Islet precursor cell (in vitro differentiated cells): ENCODE data around the gene MBTD1.

Experiments
- DNase-seq: peaks from one replicate; pipeline ENCODE4 v3.0.0-alpha.2; 2018

MBTD1 gene

DNA sequence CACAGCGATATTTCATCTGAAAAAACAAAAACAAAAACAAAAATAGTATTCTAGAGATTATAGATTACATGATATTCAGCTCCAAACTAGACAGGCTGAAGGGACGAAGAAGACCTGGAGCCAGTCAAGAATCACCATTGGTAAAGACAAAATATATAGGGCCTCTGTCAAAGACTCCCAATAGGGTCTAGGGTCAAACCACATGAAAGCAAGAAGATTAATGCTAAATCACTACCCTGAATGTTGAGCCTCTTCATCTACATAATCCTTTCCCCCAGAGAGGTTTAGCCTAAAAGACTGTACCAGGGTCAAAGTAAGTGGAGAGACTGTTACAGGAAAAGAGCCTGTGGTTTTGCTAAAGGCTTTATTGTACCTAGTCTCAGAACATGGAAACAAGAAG, 117.3 kb downstream of the MBTD1 start:
- no peak for DNase-seq

DNA sequence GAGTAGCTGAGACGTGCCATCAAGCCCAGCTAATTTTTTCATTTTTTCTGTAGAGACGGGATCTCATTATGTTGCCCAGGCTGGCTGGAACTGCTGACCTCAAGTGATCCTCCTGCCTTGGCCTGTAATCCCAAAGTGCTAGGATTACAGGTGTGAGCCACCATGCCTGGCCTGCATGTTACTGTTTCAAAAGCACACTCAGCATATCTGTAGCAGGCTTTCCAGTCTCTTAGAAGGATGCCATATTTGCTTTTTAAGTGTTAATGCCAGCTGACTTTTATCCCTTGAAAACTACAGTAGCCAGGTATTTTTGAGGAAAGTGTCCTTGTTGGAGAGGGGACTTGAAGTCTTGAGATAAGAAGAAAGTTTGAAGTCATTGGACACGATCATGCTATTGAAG, 123.9 kb downstream of the MBTD1 start:
- DNase-seq, result no peak

DNA sequence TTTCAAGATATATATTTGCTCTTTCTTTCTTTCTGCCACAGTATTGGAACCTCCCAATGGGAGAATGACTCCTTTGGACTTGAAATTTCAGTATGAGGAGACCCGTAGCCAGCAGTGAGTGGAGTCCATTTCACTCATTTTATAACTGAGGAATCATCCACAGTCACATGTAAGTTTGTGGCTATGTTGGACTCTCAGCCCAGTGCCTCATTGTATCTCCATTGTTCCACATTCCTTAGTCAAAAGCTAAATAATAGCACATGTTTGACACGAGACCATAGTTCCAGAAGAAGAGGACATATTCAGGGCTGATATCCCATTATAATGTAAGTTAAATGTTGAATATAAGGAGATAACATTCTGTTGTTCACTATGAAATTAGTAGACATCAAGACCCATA, 126.5 kb downstream of the MBTD1 start:
- no peak for DNase-seq

DNA sequence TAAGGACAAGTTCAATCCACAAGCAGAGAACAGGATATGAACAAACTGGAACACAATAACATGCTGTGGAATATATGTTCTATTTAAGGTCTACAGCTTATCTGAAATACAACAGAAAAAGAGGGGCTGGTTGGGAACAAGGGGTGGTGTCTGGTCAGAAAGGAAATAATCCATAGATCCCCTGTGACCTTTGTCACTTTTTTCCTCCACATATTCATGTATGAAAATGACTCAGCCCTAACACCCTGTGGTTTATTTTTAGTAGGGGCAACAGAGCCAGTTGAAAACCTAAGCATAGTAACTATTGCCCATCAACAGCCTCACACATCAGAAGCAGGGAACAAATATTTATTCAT, 126.9 kb downstream of the MBTD1 start:
- DNase-seq, result no peak

DNA sequence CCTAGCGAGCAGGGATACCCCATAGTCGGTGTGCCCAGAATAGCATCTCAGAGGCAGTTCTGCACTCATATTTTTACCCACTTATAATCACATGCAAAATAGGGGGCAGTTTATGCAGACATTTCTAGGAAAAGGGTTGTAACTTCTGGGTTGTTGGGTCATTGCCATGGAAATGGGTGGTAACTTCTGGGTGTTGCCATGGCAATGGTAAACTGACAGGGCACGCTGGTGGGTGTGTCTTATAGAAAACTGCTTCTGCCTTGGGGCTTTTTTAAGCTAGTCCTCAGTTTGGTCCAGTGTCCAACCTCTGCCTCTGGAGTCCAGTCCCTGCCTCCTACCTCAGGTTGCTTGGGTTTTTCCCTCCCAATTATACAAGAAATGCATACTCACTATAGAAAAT, 131.8 kb downstream of the MBTD1 start:
- no peak for DNase-seq
